Fibroblast of pulmonary artery (primary cell): ENCODE results near the gene TGDS.

Experiments used
- DNase-seq: peaks from one replicate; pipeline ENCODE4 v3.0.0-alpha.2; 2010; ENCODE audit warnings: low read depth
- H3K4me3 ChIP-seq: replicated peaks from 2 replicates; pipeline ENCODE4 v1.5.1; 2011; ENCODE audit warnings: low read depth, mild to moderate bottlenecking, control low read depth, low read length, moderate library complexity
- CTCF ChIP-seq: IDR thresholded peaks from 2 replicates; pipeline ENCODE4 v1.5.1; 2011; ENCODE audit warnings: mild to moderate bottlenecking, control low read depth, low read length, inconsistent platforms; ENCODE audit errors: missing control alignments

The TGDS gene

DNA sequence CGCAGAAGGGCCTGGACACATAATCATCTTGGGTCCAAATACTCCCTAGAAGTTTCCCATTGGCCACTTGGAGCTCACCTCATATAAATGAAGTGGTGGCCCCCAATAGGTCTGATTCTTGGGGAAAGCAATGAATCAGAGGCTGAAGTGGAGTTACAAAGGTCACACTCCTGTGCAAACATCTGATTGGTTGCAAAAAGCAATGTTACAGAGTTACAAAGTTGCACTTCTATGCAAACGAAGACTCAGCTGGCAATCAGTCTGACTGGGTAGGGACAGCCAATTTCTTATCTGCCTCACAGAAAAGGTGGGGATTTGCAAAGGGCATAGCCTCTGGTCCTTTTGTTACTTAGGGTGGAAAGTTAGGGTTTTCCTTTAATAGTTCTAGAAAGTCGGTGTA, 3.9 kb upstream of the TGDS start:
- no peak for DNase-seq
- H3K4me3 ChIP-seq: no peak overlapping the region
- TF ChIP-seq CTCF: no peak

- no peak for TF ChIP-seq CTCF
- no peak for DNase-seq
- H3K4me3 ChIP-seq: no peak overlapping the region
Observed at GRCh38 chr13:94598281-94598680, 2.3 kb upstream of the TGDS start.

DNA sequence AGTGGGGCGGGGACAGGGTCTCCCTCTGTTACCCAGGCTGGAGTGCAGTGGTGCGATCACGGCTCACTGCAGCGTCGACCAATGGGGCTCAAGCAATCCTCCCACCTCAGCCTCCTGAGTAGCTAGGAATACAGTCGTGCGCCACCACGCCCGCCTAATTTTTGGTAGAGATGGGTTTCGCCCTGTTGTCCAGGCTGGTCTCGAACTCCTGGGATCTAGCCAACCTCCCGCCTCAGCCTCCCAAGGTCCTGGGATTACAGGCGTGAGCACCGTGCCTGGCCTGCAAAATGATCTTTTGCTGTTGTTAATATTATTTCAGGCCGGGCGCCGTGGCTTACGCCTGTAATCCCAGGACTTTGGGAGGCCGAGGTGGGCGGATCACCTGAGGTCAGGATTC, 621 bp upstream of the TGDS start:
- no peak for TF ChIP-seq CTCF
- peak overlapping the region; percentile 96 for H3K4me3 ChIP-seq
- no peak for DNase-seq

DNA sequence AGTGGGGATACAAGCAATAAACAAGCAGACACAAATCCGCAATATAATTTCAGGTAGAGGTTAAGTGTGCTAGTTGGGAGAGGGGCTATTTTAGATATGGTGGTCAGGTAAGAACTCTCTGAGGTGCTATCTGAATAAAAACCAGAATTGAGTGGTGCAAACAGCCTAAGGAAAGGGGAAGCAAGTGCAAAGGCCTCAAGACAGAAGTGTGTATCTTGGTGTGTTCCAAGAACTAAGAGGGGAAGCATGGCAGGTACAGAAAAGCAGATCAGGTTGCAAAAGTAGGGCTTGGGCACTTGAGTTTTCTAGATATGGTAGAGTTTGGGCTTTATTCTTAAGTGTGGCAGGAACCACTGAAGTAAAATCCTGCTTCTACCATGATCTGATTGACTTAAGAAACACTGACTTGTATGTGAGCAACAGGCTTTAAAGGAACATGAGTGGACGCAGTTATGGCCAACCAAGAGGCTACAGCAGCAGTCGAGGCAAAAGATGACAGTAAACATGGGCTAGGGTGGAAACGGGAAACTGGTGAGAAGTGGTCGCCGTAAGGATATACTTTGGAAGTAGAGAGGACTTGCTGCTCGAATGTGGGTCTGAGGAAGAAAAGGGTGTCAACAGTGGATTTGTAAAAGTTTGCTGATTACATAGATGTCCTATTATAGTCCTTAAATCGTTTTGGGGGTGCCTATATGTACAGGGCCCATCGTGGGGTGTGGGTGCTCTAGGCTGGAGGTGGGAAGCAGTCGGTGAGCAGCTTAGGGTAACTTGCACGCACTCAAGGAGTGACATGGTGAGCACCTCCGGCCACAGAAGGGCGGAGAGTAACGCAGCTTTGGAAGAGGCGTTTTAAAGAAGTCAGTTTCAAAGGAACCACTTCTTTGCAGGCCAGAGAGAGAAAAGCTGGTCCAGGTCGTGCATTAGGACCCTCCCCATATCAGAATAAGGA, 677 bp downstream of the TGDS start:
- TF ChIP-seq CTCF: no peak
- peak; percentile 17 for DNase-seq
- peak overlapping the region; percentile 96 for H3K4me3 ChIP-seq

DNA sequence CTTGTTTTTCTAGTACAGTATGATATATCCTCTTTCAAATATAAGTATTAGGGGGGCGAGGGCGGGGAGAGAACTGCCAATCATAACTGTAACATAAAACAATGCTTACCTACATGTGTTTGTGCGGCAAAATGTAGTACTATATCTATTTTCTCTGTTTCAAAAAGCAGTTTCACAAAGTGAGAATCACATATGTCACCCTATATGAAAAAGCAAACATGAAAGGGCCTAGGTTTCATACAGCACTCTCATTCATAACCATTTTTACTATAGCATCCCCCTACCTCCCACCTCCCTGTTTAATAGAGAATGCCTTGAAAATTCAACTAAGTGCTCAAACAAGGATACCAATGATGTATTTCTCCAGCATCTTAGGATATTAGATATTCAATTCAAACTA, 5.2 kb downstream of the TGDS start:
- DNase-seq: no peak
- no peak overlapping the region for H3K4me3 ChIP-seq
- no peak for TF ChIP-seq CTCF

DNA sequence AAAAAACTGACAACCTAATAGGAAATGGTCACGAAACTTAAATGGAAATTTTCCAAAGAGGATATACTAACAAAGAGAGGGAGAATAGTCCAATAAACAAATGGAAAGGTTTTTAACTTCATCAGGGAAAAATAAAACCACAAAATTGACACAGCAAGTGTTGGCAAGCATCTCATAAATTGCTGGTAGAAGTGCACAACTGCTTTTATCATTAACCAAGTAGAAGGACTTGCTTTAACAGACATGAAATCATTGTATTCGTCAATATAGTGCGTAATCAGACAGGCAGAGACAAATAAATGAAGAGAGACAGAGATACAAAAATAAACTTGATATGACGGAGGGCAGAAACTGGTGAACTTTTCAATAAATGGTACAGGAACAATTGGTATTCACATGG, 7.4 kb downstream of the TGDS start:
- no peak overlapping the region for H3K4me3 ChIP-seq
- TF ChIP-seq CTCF: no peak
- DNase-seq: no peak

DNA sequence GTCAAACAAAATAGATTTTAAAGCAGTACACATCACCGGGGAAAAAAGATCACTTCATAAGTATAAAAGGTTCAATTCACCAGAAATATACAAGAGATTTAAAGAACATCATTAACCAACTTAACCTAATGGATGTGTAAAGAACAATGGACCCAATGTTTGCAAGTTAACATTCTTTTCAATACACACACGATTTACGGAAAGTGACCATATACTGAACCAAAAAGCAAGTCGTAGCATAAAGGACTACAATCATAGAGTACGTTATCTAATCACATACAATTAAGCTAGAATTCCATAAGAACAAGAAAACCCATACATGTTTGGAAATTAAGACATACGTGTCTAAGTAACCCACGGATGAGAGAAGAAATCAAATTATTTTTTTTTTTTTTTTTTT, 9.6 kb downstream of the TGDS start:
- DNase-seq: no peak
- H3K4me3 ChIP-seq: no peak overlapping the region
- TF ChIP-seq CTCF: no peak
